Measurements from ENCODE around the gene KIR3DL3.
"Not testable (repeated sequence)": the region's sequence is repeated elsewhere in the genome, so short reads cannot be mapped to it uniquely, and the experiment has no call there.

KIR3DL3 gene

GRCh38 chr19:54782916-54783315, 58.7 kb downstream of the KIR3DL3 start:
- not testable (repeated sequence) for DNase-seq (ENCODE audit: low read depth)

Data from stimulated activated CD4-positive, alpha-beta T cell treated with anti-CD3 and anti-CD28 coated beads, Interleukin-2, amount 100 ng/mL, for 4 hours (primary cell).